Activated T-cell treated with anti-CD3 and anti-CD28 coated beads for 1 hour (primary cell): Measurements from ENCODE around the gene ARHGEF33.

Experiments
- DNase-seq: peaks from one replicate; pipeline ENCODE4 v3.0.0-alpha.2; 2020; ENCODE audit warnings: low read depth

The ARHGEF33 gene

GRCh38 chr2:38889575-38889974 lies at the start of gene ARHGEF33:
ARHGEF33 (plus strand) TSS chr2:38889875; CDS start chr2:38919448, 29,573 bp downstream.
- DNase-seq, result no peak

GRCh38 chr2:38850045-38850444 lies 39.6 kb upstream of the ARHGEF33 start:
- DNase-seq, result no peak

- DNase-seq, result no peak
These were observed 33.5 kb upstream of the ARHGEF33 start for GRCh38 chr2:38856165-38856564.

GRCh38 chr2:38862476-38862875 lies 27.2 kb upstream of the ARHGEF33 start:
- no peak for DNase-seq

GRCh38 chr2:38863061-38863695 lies 26.5 kb upstream of the ARHGEF33 start:
- DNase-seq, result no peak

- no peak for DNase-seq
These were observed 22.8 kb upstream of the ARHGEF33 start for GRCh38 chr2:38866773-38867443.

GRCh38 chr2:38871432-38871831 lies 18.2 kb upstream of the ARHGEF33 start:
- DNase-seq, result no peak

GRCh38 chr2:38873763-38874162 lies 15.9 kb upstream of the ARHGEF33 start:
- no peak for DNase-seq

GRCh38 chr2:38875227-38875575 lies 14.5 kb upstream of the ARHGEF33 start:
- no peak for DNase-seq

- DNase-seq, result peak; percentile 64
These were observed 13.9 kb upstream of the ARHGEF33 start, which contains the start of the genes DHX57 and MORN2 for GRCh38 chr2:38875576-38876367. DHX57 (minus strand) TSS chr2:38875934; CDS start chr2:38868405, 7,529 bp downstream. MORN2 (plus strand) TSS chr2:38875976.

GRCh38 chr2:38876407-38876806 lies 13.3 kb upstream of the ARHGEF33 start:
- DNase-seq, result no peak

- DNase-seq, result no peak
These were observed 3.6 kb upstream of the ARHGEF33 start for GRCh38 chr2:38886063-38886462.

GRCh38 chr2:38887347-38887746 lies 2.3 kb upstream of the ARHGEF33 start:
- DNase-seq, result no peak

GRCh38 chr2:38887902-38888554 lies 1.6 kb upstream of the ARHGEF33 start:
- no peak for DNase-seq

GRCh38 chr2:38889045-38889444 lies 630 bp upstream of the ARHGEF33 start:
- DNase-seq, result no peak

- DNase-seq, result no peak
These were observed 3.1 kb downstream of the ARHGEF33 start for GRCh38 chr2:38892819-38893218.

- DNase-seq, result no peak
These were observed 8.6 kb downstream of the ARHGEF33 start for GRCh38 chr2:38898256-38898655.

- no peak for DNase-seq
These were observed 11.1 kb downstream of the ARHGEF33 start for GRCh38 chr2:38900726-38901125.

- DNase-seq, result no peak
These were observed 15.6 kb downstream of the ARHGEF33 start for GRCh38 chr2:38905251-38905650.

GRCh38 chr2:38907242-38907641 lies 17.6 kb downstream of the ARHGEF33 start:
- no peak for DNase-seq

- no peak for DNase-seq
These were observed 18.3 kb downstream of the ARHGEF33 start for GRCh38 chr2:38907743-38908562.

GRCh38 chr2:38909872-38910271 lies 20.2 kb downstream of the ARHGEF33 start:
- DNase-seq, result no peak
